Neural cell (in vitro differentiated cells): Measurements from ENCODE around the gene WDFY1.

Experiments
- CTCF ChIP-seq: fragments of 450-650 bp; IDR thresholded peaks from 2 replicates; pipeline ENCODE4 v1.5.1; 2014; ENCODE audit warnings: antibody characterized with exemption, mild to moderate bottlenecking, moderate library complexity; ENCODE audit not compliant: poor library complexity, severe bottlenecking
- EP300 ChIP-seq: fragments of 450-650 bp; conservative IDR thresholded peaks from 2 replicates; pipeline ENCODE4 v1.6.1; 2014; ENCODE audit warnings: antibody characterized with exemption, mild to moderate bottlenecking, moderate library complexity; ENCODE audit not compliant: poor library complexity, severe bottlenecking
- EZH2 ChIP-seq: fragments of 200-600, 300-800 bp; shearing (Covaris generic), sonication (generic); IDR thresholded peaks from 2 replicates; pipeline ENCODE4 v1.6.1; 2014; ENCODE audit warnings: antibody characterized with exemption, low read length, borderline replicate concordance, mild to moderate bottlenecking; ENCODE audit not compliant: insufficient read depth, poor library complexity, severe bottlenecking
- TAF1 ChIP-seq: IDR thresholded peaks from 2 replicates; pipeline ENCODE4 v1.6.1; 2012; ENCODE audit warnings: low read depth

GRCh38 chr2:223890721-223891120 lies 54.4 kb downstream of the WDFY1 start:
- TF ChIP-seq CTCF = no peak
- TF ChIP-seq EP300 = no peak
- TF ChIP-seq TAF1 = no peak
- TF ChIP-seq EZH2 = no peak
